NCI-H146 treated with DMSO at 0.1 percent for 48 hours (cell line): Measurements from ENCODE around the gene RECK.

Experiments
- DNase-seq: peaks from one replicate; lab custom pipeline; 2025; ENCODE audit not compliant: unreplicated experiment; lab: John Stamatoyannopoulos, UW

Gene RECK

DNA sequence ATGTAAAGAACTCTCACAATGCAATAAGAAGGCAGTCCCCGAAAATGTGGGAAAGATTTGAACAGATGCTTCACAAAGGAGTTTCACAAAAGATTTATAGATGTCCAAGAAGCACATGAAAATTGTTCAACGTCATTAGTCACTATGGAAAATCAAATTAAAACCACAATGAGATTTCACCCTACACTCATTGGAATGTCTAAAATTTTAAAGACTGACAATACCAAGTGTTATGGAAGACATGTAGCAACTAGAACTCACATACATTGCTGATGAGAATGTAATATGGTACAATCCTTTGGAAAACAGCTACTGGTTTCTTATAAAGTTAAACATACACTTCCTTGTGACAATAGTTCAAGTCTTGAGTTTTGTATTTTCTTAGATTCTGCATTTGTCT is 11.0 kb upstream of the RECK start:
- DNase-seq, result no peak

DNA sequence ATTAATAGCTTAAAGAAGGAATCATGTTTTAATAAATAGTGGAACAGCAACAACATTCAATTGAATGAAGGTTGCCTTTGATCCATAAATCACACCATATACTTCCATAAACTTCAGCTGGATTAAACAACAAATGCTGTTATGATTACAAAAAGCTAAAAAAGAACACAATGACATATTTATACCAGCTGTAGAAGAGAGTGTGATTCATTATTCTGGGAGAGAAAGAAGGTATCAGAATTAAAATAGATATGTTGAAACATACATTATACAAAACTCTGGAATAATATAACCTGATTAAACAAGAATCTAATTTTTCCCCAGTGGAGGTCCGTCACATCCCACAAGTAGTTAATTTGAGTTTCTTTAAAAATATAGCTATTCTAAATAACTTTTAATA is 7.5 kb upstream of the RECK start:
- no peak for DNase-seq

DNA sequence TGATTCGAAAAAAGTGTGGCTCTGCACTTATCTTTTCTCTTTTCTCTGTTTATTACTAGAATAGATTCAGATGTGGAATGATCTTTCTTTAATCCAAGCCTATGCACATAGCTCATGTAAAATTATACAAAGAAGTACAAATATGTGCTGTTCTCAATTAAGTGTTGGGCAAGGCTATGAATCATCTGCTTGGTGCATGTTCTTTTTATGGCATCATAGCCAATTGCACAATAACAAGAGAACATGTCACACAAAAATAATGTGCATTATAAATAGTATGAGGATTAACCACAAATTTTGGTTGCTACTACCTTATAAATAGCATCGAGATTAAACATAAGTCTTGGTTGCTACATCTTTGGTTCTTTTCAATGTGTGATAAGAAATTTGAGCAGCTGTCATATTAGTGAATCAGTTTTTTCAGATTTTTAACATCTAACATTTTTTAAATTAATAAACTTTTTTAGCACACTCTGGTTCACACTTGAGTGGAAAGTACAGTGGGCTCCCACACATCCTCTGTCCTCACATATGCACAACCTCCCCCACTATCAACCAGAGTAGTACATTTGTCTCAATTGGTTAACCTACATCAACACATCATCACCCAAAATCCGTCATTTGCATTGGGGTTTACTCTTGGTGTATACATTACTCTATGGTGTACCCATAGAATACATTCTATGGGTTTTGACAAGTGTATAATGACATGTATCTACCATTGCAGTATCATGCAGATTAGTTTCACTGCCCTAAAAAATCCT is 6.8 kb upstream of the RECK start:
- no peak for DNase-seq

DNA sequence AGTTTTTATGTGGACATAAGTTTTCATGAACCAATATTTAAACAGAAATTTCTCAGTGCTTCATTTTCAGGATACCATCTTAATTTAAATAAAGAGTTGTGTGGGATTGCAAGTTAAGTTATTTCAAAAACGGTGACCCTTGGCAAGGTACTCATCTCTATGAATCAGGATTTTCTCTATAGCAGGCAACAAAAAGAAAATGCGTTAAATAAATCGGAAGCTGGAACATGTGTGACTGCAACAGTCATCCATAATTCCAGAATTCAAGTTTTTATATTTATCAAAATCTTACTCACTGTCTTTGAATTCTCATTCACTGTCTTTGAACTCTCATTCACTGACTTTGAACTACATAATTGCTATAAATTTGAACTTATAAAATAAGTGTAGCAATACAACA is 5.8 kb upstream of the RECK start:
- DNase-seq, result no peak

DNA sequence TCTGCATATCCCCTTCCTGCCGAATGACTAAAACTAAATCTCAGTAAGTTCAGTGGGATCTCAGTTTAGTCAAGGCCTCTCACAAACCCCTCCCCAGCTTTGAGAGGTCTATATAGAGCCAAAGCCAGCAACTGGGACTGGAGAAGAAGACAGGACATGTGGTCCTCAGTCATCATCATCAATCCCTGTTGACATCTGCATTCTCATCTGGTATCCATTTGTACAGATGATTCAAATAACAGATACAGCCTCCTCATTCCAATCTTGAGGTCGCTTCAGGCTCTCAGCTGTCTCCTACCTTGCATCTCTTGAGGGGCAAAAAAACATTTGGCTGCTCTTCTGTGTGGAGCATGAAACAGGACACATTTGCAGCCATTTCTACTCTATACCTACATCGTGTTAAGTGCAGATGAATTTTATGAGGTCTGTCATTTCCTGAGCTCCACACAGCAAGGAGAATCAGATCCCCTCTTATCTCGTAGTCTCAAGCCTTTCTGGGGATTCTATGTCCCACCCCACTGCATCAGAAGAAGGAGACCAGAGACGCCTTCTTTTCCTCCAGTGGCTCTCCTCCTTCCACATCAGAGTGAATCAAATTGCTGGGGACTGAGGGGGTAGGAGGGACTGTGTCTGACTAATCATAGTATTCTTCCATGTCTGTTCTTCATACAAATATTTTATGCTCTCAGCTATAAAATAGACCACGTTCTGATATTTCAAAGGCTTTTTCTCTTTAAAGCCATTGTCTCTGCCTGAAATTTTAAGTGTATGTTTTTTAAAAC is 4.7 kb upstream of the RECK start:
- DNase-seq, result no peak

DNA sequence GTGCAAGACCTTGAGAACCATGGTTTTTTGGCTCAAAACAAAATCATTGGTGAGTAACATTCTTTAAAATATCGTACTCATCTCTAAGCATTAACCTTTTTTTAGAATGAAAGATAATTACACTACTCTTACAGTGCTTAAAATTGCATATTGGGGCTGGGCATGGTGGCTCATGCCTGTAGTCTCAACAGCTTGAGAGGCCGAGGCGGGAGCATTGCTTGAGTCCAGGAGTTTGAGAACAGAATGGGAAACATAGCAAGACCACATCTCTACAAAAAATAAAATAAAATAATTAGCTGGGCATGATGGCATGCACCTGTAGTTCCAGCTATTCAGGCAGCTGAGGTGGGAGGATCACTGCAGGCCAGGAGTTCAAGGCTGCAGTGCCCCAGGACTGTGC is 2.9 kb upstream of the RECK start:
- no peak for DNase-seq

DNA sequence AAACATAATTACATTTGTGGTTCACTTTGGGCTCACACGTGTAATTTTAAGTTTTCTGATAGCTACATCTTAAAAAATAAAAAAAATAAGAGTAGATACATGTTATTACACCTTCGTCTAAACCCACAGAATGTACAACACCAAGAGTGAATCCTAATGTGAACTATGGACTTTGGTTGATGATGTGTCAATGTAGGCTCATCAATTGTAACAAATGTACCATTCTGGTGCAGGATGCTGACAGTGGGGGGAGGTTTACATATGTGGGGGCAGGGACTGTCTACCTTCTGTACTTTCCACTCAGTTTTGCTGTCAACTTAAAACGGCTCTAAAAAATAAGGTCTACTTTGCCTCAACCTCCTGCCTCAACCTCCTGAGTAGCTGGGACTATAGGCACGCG is 2.5 kb upstream of the RECK start:
- no peak for DNase-seq

DNA sequence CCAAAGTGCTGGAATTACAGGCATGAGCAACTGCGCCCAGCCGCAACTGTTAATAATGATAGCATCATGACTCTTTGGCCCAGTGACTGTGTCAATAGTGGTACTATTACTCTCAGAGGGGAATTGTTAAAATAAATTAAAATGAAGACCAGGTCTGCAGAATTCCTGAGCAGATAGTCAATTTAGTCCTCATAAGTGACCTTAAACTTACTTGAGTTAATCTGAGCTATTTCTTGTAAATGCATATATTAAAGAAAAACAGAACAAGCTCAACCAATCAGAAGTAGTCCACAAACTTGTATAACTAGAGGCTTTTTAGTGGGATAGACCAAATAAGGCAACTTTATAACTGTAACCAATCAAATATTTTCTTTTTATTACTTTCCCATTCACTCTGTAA is 1.7 kb upstream of the RECK start:
- DNase-seq, result no peak

DNA sequence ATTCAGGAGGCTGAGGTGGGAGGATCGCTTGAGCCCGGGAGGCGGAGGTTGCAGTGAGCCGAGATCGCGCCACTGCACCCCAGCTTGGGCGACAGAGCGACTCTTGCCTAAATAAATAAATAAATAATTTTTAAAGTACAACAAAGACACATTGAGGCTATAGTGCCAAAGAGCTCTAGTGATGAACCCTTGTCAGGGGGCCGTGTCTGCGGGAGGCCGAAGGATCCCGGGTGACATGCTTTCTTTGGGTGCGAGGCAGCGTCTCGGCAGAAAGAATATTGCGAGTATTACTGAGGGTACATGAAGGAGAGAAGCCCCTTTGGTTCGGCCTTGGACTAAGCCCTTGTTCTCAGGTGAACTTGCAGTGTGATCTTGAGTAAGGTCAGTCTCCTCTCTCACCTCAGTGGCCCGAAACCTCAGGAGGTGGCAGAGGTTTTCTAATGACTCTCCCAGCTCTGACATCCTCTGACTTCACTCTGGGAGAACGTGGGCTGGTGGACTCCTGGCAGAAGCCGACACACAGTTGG is 397 bp upstream of the RECK start:
- no peak for DNase-seq

DNA sequence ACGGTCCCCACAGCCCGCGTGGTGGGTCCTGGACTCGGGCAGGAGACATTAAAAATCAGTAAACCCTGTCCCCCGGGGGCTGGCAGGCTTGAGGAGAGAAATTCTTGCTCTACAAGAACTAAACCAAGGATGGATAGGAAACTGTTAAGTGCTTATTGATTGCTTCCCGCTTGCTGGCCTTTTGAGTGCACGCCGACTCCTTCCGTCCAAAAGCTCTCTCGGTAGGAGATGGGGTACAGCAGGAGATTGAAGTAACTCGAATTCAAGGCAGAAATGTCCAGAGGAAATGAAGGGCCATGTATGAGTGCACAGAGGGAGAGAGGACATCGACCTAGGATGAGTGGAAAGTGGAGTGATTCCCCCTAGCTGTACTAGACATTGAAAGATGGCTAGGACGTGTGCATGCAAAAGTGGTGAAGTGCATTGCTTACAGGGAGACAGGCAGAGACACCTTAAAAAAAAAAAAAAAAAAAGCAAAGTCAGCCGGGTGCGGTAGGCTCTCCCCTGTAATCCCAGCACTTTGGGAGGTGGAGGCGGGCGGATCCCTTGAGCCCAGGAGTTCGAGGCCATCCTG is 923 bp downstream of the RECK start:
- no peak for DNase-seq

DNA sequence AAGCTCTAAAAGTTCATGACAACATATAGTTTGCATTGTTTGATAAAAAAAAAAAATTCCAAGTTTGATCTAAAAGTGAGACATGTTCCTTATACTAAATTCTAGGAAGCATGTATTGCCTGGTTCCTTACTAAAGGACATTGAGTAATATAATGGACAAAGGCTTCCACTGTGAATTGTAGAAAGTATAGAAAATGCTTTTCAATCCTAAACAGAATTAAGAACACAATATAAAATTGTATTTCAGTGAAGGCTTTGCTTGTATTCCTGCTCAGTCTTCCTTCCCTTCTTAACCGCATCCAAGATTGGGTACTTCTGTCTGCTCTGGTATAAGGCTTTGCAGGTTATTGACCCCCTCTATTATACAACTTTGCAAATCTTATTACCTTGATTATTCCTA is 2.4 kb downstream of the RECK start:
- DNase-seq, result no peak

DNA sequence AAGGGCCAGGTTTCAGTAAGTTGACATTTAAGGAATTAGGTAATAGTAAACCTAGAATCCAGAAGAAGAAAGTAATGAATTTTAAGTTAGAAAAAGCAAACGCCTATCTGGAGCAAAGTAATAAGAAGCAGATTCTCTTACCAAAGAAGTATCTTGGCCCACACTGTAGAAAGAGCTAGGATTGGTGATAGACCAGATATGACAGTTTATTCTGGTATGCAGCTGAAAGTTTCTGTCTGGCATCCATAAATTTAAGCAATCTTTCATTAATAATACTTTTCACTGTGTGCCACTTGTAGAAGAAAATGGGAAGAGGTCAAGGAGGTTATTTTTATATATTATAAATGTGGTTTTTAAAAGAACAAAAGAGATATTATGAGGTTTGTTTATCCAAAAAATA is 3.0 kb downstream of the RECK start:
- no peak for DNase-seq

DNA sequence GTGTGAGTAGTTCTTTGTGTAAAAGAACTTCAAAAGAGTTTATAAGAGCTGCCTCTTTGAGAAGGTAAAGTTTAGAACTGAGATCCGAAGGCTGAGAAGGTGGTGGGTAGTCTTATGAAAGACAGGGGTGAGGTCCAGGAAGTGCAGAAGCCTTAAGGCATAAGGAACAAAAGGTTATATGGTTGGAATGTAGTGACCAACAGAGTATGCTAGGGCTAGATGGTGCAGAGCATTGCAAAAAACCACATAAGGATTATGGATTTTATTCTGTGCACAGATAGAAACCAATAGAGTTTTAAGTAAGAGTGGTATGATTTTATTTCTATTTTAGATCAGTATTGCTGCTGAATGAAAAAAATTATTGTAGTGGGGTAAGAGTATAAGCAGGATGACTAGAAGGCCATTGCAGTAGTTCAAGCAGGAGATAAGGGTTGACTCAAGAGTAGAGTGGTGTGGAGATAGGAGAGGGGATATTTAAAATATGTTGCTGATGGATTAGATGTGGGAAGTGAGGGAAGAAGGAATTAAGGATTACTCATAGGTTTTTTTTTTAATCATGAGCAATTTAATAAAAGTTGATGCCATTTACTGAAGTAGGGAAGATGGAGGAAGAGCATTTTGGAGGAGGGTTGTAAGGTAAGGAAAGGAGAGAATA is 3.7 kb downstream of the RECK start:
- no peak for DNase-seq

DNA sequence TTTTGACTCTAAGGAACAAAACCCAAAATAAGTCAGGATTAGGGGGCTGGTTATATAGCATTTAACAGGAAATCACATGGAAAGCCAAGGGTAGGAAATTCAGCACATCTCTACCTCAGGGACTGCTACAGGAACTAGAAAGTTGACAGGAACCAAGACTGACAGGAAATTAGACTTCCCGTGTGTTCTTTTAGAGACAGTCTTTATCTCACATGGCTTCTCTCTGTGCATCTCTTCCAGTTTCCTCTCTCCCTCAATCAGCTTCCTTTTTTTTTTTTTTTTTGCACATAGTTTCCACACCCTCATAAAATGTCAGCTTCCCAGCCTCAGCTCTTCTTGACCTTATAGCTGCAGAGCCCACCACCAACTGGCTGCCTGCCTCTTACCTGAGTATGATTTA is 4.8 kb downstream of the RECK start:
- DNase-seq, result no peak

DNA sequence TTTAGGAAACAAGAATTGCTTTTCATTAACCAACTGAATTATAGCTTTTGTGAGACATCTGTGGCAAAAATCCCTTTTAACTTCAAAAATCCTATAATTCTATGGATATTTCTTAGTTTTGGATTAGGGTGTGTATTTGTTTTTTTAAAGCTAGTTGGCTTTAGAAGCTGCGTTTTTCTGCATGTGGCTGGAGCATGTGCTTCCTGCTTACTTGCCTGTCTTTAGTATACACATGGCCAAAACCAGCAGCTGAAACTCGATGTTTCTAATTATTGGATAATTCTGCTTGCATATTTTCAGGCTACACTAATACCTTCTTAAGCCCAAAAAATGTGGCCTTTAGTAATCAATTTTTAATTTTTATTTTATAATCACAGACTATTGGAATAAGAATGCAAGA is 8.9 kb downstream of the RECK start:
- DNase-seq, result no peak

DNA sequence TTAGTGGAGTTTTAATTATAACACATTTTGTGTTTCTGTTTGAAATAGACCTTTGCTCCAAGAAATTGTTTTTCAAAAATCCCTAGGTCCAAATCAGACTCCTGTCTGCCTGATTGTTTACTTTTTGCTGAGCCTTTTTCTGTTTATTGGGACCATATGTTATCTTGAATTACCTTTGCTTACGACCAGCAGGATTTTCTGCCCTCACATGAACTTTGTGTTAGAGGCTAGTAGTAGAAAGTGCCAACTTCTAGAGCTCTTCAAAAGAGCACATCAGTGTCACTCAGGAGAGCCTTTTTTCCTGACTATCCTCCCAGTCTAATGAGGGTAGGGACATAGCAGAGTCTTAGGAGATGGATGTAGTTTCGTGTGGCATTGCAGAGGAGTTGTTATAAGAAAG is 10.2 kb downstream of the RECK start:
- no peak for DNase-seq

DNA sequence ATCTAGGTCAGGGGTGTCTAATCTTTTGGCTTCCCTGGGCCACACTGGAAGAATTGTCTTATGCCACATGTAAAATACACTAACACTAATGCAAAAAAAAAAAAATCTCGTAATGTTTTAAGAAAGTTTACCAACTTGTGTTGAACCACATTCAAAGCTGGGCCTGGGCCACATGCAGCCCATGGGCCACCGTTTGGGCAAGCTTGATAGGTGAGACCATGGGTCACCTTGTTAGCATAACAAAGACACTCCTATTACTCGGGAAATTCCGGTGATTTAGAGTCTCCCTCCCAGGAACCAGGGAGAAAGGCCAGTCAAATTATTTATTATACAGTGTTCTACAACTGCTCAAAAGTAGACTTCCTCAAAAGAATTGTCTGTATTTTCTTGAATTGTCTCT is 12.7 kb downstream of the RECK start:
- DNase-seq, result no peak

DNA sequence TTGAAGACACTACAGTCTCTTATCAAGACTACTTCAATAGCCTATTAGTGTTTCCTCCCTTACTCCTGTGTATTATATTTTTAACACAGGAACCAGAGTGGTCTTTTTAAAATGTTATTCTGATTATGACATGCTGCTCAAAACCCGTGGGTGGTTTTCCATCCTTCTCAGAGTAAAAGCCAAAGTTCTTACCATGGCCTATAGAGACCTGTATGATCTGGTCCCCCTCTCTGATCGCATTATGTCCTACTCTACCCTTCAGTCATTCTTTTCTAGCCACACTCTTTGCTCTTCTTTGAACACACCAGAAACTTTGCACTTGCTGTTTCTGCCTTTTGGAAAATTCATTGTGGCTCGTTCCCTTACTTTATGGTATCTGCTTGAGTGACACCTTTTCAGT is 13.8 kb downstream of the RECK start:
- no peak for DNase-seq

DNA sequence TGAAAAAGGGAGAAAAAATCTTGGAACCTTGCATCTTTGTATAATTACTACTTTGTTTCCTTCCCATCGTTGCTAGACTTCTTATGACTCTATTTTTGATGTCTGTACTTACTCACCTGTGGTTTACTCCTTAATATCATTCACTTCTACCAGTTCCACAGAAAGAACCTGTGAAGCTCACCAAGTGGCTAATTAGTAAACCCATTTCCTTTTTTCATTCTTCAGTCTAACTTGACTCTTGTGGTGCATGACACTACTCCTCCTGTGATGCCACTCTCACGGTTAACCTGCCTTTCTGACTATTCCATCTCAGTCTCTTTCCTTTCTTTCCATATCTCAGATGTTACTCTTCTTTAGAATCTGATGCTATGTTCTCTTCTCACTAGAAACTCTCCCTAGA is 14.6 kb downstream of the RECK start:
- no peak for DNase-seq

DNA sequence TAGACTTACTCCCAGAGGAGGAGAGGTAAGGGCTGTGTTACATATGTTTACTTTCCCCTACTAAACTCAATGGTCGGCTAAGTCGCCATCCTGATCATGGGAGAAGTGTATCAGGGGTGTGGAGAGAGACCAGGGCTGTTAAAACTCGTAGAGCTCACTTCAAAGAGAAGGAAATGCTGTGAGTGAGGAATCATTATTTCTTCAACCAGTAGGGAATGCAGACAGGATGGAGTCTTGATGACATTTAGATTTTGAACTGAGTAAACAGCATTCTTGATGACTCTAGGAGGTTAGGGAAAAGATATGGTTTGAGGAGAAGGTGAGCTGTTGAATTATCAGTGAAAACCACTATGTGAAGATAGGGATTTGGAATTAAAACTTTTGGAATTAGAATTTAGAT is 17.3 kb downstream of the RECK start:
- DNase-seq, result no peak

DNA sequence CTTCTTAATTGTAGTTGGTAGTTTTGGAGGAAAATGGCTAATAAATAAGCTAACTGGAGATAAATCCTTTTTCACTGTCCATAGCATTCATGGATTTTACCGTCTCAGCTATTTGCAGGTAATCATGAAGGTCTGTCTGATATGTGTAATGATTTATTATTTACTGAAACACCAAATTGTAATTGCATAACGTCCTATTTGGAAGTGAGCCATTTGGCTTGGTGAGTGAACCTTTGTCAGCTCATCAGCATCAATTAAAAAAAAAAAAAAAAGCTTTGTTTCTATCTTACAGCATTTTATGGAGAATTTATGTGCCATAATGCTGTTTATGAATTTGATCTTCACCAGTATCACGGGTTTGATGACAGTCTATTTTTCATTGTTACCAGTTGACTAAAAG is 20.2 kb downstream of the RECK start:
- DNase-seq, result no peak
